IPS-18c (cell line): ENCODE results near the gene CUTA.
"Not testable (repeated sequence)": the region's sequence is repeated elsewhere in the genome, so short reads cannot be mapped to it uniquely, and the experiment has no call there.

Experiments used
- H3K4me3 ChIP-seq: 2 replicates; pipeline ENCODE4 v1.7.0; 2013; ENCODE audit warnings: low read depth, mild to moderate bottlenecking, low read length, moderate library complexity; ENCODE audit not compliant: insufficient read depth
- H3K9me3 ChIP-seq: one replicate; pipeline ENCODE4 v1.6.1; 2013; ENCODE audit warnings: mild to moderate bottlenecking, low read length, moderate library complexity; ENCODE audit not compliant: control insufficient read depth, insufficient read depth

Gene CUTA

GRCh38 chr6:33391922-33392594 lies 25.8 kb downstream of the CUTA start:
- H3K4me3 ChIP-seq: peak overlapping the region; percentile 94

GRCh38 chr6:33391278-33391921 lies 26.5 kb downstream of the CUTA start, which contains the start of gene KIFC1:
TSS of gene KIFC1 (plus strand) at chr6:33391823. CDS start at chr6:33391986, 163 bp downstream.
- Histone ChIP-seq H3K4me3 (peak within 1 kb of the TSS; percentile 94), H3K9me3 (no peaks in the 10 kb centered on the region)

More at GRCh38 chr6:33391922-33392594, 25.8 kb downstream of the CUTA start:
- no peaks in the 10 kb centered on the region for H3K9me3 ChIP-seq

GRCh38 chr6:33390767-33391277 lies 27.1 kb downstream of the CUTA start:
- Histone ChIP-seq H3K4me3 (peak overlapping the region; percentile 94; the same call in 1 of the 2 replicates), H3K9me3 (no peaks in the 10 kb centered on the region)

GRCh38 chr6:33390173-33390572 lies 27.7 kb downstream of the CUTA start:
- no peak overlapping the region for H3K4me3 ChIP-seq
- no peaks in the 10 kb centered on the region for H3K9me3 ChIP-seq

- Histone ChIP-seq H3K4me3 (no peak overlapping the region), H3K9me3 (no peaks in the 10 kb centered on the region)
Measured at GRCh38 chr6:33384581-33385020, 33.3 kb downstream of the CUTA start.

- Histone ChIP-seq H3K4me3 (no peak overlapping the region), H3K9me3 (no peaks in the 10 kb centered on the region)
Measured at GRCh38 chr6:33383427-33384185, 34.3 kb downstream of the CUTA start.

GRCh38 chr6:33380272-33380981 lies 37.5 kb downstream of the CUTA start:
- Histone ChIP-seq H3K9me3 (no peaks in the 10 kb centered on the region), H3K4me3 (no peak overlapping the region)

GRCh38 chr6:33379184-33379583 lies 38.7 kb downstream of the CUTA start:
- not testable (repeated sequence) for H3K9me3 ChIP-seq, H3K4me3 ChIP-seq

GRCh38 chr6:33377171-33377570 lies 40.7 kb downstream of the CUTA start:
- Histone ChIP-seq H3K9me3 (no peaks in the 10 kb centered on the region), H3K4me3 (no peak overlapping the region)

- Histone ChIP-seq H3K9me3 (no peaks in the 10 kb centered on the region), H3K4me3 (no peak overlapping the region)
Measured at GRCh38 chr6:33375143-33375671, 42.7 kb downstream of the CUTA start.

GRCh38 chr6:33373960-33374910 lies 43.7 kb downstream of the CUTA start:
- Histone ChIP-seq H3K9me3 (no peaks in the 10 kb centered on the region), H3K4me3 (no peak overlapping the region)

- no peaks in the 10 kb centered on the region for H3K9me3 ChIP-seq
- H3K4me3 ChIP-seq: no peak overlapping the region
Measured at GRCh38 chr6:33372526-33373123, 45.3 kb downstream of the CUTA start.

GRCh38 chr6:33371901-33372300 lies 46.0 kb downstream of the CUTA start:
- not testable (repeated sequence) for H3K4me3 ChIP-seq, H3K9me3 ChIP-seq

GRCh38 chr6:33367715-33368025 lies 50.2 kb downstream of the CUTA start:
- not testable (repeated sequence) for H3K9me3 ChIP-seq, H3K4me3 ChIP-seq

- no peak overlapping the region for H3K4me3 ChIP-seq
- no peaks in the 10 kb centered on the region for H3K9me3 ChIP-seq
Measured at GRCh38 chr6:33367009-33367714, 50.7 kb downstream of the CUTA start.
